GM12873 (cell line): ENCODE results near the gene TRPV3.
A peak's percentile ranks its signal among the peaks of the same experiment; 100 is the strongest.

Experiments
- TF ChIP-seq, protein P1 (sequence below): IDR thresholded peaks from 2 replicates; pipeline ENCODE4 v1.5.1; 2012; ENCODE audit warnings: low read depth, mild to moderate bottlenecking, moderate library complexity, low read length, control low read depth; ENCODE audit not compliant: insufficient read depth; ENCODE audit errors: missing control alignments

The TRPV3 gene

DNA sequence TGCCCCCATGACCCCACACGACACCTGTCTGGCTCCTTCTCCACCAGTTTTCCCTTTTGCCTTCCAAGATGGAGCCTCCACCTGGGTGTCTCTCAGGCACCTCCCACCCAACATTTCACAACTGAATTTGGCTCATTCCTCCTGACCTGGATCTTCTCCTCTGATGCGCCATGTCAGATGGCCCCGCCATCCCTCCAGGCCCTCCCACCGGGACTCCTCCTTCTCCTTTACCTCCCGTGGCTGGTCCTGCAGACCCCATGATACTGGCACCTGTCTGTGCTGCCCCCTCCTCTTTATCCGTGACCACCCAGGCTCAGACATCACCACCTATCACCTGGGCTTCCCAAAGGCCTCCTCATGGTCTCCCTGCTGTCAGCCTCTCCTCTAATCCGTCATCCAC, 4.7 kb downstream of the TRPV3 start:
- TF ChIP-seq, protein P1, sequence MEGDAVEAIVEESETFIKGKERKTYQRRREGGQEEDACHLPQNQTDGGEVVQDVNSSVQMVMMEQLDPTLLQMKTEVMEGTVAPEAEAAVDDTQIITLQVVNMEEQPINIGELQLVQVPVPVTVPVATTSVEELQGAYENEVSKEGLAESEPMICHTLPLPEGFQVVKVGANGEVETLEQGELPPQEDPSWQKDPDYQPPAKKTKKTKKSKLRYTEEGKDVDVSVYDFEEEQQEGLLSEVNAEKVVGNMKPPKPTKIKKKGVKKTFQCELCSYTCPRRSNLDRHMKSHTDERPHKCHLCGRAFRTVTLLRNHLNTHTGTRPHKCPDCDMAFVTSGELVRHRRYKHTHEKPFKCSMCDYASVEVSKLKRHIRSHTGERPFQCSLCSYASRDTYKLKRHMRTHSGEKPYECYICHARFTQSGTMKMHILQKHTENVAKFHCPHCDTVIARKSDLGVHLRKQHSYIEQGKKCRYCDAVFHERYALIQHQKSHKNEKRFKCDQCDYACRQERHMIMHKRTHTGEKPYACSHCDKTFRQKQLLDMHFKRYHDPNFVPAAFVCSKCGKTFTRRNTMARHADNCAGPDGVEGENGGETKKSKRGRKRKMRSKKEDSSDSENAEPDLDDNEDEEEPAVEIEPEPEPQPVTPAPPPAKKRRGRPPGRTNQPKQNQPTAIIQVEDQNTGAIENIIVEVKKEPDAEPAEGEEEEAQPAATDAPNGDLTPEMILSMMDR, result no peak

DNA sequence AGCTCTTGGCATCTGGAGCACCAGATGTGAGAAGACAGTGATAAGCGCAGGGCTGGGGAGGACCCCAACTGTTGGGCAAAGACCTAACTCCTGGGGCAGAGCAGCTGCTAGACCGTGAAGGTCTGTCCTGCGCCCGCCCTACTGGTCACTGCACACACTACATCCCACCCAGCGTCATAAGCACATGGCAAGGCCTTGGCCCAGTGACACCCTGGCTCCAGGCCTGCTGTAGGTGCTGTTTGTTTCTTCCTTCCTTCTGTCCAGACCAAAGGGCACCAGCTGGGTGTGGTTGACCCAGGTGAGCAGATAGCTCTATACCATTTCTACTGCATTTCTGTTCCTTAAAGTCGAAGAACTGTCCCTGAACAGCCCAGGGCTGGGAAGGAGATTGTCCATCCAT, 6.4 kb downstream of the TRPV3 start:
- TF ChIP-seq, protein P1, result peak; percentile 31

DNA sequence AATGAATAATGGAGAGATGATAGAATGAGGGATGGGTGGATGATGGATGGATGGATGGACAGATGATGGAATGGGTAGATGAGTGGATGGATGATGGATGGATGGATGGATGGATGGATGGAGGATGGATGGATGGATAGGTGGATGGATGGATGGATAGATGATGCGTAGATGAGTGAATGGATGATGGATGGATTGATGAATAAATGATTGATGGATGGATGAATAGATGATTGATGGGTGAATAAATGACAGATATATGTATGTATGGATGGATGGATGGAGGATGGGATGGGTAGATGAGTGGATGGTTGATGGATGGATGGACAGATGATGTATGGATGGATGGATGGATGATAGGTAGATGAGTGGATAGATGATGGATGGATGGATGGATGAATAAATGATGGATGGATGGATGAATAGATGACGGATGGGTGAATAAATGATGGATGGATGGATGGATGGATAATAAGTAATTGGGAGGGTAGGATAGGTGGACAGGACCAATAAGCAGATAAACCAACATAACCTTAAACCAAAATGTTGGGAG, 7.9 kb downstream of the TRPV3 start:
- TF ChIP-seq, protein P1, result no peak

DNA sequence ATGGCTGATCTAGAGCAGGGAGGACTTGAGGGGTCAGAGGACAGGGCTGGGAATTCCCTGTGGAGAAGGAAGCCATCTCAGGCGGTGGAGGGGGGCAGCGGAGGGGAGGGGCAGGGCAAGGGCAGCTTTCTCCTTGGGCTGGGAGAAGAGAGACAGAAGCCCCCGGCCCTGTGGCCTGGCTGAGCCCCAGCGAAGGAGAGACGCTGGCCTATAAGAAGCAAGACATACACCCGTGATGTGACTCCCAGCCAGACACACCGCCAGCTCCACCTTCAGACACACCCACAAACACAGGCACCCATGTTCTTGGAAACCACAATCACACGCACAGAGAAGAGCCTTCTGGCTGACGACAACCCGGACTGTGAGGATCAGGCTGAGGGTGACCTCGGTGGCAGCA, 10.0 kb downstream of the TRPV3 start:
- TF ChIP-seq, protein P1, result no peak

DNA sequence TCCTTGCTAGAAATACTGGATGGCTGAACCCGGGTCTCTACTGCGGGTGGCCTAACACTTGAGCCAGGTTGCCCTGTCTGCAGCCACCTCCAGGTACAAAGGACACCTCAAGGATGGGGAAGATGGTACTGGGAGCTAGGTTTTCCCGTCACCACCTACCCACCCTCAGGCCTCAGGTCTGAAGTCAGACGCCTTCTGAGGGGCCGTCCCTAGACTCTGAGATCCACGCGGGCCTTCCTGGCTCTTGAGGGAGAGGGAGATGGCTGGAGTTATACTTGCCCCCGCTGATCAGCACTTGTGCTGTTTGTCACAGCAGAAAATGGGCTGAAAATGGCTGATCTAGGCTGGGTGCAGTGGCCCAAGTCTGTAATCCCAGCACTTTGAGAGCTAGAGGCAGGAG, 10.6 kb downstream of the TRPV3 start:
- TF ChIP-seq, protein P1, result no peak

DNA sequence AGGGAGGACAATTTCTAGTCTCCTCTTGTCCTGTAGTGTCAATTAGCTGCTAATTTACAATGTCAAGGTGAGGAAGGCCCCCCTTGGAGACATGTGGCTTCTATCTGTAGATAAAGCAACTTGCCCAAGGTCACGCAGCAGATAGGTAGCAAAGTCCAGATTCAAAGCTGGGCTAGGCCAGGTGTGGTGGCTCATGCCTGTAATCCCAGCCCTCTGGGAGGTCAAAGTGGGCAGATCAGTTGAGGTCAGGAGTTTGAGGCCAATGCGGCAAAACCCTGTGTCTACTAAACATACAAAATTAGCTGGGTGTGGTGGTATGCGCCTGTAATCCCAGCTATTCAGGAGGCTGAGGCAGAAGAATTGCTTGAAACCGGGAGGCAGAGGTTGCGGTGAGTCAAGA, 11.1 kb downstream of the TRPV3 start:
- TF ChIP-seq, protein P1, result no peak

DNA sequence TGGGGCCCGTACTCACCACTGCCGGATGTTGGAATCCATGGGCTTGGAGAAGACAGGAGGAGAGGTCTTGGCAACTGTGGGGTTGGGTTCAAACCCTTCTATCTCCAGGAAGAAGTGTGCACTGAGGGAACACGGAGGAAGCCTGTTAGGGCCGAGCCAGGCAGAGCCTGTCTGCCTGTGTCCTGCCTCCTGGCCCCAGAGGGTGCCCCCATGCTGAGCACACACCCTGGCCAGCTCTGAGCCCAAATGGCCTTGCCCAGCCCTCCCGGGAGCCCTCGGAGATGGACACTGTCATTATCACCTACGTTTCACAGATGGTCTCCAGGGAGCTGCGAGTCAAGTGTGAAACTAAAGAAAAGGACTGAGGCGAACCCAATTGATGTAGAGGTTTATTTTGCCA, 12.5 kb downstream of the TRPV3 start:
- TF ChIP-seq, protein P1, result no peak
